OCI-LY3 (cell line): Measurements from ENCODE around the gene GPATCH4.

ENCODE experiments used
- CTCF ChIP-seq: fragments of 200-600, 300-600 bp; sonication (generic); IDR thresholded peaks from 2 replicates; pipeline ENCODE4 v1.5.1; 2014; ENCODE audit warnings: antibody characterized with exemption, low read length, low read depth
- EZH2phosphoT487 ChIP-seq: fragments of 200-600 bp; shearing (Covaris generic); IDR thresholded peaks from 2 replicates; pipeline ENCODE4 v1.6.1; 2018; ENCODE audit warnings: antibody characterized with exemption, mixed run types, low read depth

- TF ChIP-seq CTCF = no peak
- no peak for TF ChIP-seq EZH2phosphoT487
Measured at GRCh38 chr1:156581661-156582387, 19.5 kb downstream of the GPATCH4 start.
